ENCODE data around the gene STT3A.

DNA sequence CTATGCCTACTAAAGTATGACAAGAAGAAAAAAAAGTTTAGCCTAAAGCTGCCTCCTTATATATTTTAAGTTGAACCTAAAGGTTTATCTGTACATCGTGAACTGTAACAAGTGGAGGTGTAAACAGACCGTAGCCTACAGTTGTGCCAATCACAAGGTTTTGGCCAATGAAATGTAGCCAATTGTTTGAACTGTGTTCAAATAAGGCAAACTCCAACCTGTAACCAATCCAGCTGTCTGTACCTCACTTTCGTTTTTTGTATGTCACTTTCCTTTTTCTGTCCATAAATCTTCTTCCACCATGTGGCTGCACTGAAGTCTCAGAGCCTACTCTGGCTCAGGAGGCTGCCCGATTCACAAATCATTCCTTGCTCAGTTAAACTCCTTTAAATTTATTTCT, 30.2 kb upstream of the STT3A start:
- TF ChIP-seq, protein P1, sequence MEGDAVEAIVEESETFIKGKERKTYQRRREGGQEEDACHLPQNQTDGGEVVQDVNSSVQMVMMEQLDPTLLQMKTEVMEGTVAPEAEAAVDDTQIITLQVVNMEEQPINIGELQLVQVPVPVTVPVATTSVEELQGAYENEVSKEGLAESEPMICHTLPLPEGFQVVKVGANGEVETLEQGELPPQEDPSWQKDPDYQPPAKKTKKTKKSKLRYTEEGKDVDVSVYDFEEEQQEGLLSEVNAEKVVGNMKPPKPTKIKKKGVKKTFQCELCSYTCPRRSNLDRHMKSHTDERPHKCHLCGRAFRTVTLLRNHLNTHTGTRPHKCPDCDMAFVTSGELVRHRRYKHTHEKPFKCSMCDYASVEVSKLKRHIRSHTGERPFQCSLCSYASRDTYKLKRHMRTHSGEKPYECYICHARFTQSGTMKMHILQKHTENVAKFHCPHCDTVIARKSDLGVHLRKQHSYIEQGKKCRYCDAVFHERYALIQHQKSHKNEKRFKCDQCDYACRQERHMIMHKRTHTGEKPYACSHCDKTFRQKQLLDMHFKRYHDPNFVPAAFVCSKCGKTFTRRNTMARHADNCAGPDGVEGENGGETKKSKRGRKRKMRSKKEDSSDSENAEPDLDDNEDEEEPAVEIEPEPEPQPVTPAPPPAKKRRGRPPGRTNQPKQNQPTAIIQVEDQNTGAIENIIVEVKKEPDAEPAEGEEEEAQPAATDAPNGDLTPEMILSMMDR (IDR thresholded peaks at IDR 0.05), result no peak
- TF ChIP-seq POLR2A (IDR thresholded peaks at IDR 0.05), result no peak
- TF ChIP-seq POLR2AphosphoS5 (IDR thresholded peaks at IDR 0.05), result no peak
